Kidney glomerular epithelial cell (primary cell): ENCODE data around the gene GAS2.
"Not testable (repeated sequence)": the region's sequence is repeated elsewhere in the genome, so short reads cannot be mapped to it uniquely, and the experiment has no call there.

Experiments
- DNase-seq: peaks from one replicate; lab custom pipeline; 2025; lab: John Stamatoyannopoulos, UW

Gene GAS2

DNA sequence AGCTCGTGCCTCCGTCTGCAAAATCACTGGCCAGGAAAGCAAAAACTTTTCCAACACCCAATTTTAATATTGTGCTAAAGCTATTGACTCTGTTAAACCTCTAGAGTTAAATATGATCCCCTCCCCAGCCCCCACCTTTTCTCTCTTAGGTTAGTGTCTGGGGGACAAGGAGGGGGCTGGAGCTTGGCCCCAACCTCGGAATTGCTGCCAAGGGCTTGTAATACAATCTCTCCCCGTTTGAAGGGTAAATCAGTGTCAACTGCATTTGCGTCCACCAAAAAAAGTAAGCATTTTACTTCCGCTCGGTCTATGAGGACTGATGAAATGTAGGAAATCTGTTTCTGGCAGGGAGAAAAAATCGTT, at the start of gene GAS2:
Gene GAS2 (plus strand): TSS at position 287 of the 363 bp plus-strand sequence. CDS start 8,259 bp downstream, outside the sequence.
- no peak for DNase-seq

- no peak for DNase-seq
Observed at GRCh38 chr11:22617868-22618267, 48.5 kb upstream of the GAS2 start.

DNA sequence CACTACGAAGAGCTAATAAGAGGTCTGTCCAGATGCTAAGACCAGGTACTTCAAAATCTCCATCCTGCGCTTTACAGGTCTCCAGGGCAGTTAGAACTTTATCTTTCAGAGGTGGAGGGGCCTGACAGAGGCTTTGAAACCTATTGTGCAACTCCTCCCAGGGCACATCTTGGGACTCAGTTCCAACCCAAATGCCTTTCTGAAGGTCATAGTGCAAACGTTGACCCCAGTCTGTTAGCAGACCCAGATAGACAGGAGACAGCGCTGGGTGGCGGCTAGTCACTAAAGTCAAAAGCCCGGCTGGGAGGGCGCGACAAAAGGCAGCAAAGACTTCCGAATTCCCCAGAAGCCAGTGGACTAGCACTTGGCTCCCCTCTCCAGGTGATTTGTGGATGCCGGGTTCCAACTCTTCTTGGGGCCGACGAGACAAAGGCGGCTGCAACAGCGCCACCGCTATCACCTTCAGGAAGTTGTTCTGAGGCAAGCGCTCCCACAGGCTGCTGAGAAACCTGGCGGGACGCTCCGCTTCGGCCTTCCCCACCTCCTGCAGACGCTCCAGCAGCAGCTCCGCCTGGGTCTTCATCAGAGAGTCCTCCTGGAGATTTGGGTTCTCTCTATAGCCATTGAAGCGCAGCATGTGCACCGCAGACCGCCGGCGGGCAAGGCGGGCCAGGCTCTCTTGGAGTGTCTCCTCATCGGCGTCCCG, 41.5 kb upstream of the GAS2 start:
- DNase-seq = peak; percentile 49

DNA sequence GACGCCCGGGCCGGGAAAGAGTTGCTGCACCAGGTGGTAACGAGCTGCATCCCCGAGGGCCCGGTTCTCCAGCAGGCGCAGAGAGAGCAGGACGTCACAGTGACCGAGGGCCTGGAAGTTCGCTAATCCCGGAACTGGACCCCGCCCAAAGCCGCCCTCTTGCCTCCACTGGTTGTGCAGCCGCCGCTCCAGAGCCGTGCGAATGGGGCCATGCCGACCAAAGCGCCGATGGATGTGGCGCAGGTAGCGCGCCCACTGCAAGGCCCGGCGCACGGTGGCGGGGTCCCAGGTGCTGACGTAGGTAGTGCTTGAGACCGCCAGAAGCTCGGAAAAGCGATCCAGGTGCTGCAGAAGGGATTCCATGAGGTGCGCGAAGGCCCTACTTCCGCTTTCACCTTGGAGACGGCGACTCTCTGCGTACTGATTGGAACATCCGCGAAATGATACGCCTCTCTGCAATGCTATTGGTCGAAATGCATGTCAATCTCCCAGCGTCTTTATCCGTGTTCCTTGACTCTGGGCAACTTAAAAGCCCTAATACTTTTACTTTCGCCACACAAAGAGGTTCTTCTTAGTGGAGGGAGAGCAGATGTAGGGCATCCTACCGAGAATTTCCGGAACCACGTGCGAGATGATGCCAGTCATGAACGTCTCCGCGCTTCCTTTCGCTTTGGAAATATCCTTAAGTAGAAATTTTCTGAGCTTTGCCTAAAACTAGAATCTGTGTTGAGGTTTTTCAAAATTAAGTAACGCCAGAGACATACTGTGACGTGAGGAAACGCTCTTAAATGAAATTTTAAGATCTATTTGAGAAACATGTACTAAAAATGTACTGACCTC, 40.7 kb upstream of the GAS2 start, which contains the start of gene FANCF:
Gene FANCF (minus strand): TSS at position 376 of the 840 bp plus-strand sequence. CDS start 13 bp downstream, at position 363.
- DNase-seq = peak; percentile 98

- DNase-seq = no peak
Observed at GRCh38 chr11:22626573-22627239, 39.7 kb upstream of the GAS2 start.

- DNase-seq = no peak
Observed at GRCh38 chr11:22627421-22627820, 39.0 kb upstream of the GAS2 start.

GRCh38 chr11:22633354-22633902, 33.0 kb upstream of the GAS2 start:
- no peak for DNase-seq

GRCh38 chr11:22634897-22635629, 31.3 kb upstream of the GAS2 start:
- DNase-seq = peak; percentile 4

- DNase-seq = no peak
Observed at GRCh38 chr11:22635689-22636088, 30.7 kb upstream of the GAS2 start.

DNA sequence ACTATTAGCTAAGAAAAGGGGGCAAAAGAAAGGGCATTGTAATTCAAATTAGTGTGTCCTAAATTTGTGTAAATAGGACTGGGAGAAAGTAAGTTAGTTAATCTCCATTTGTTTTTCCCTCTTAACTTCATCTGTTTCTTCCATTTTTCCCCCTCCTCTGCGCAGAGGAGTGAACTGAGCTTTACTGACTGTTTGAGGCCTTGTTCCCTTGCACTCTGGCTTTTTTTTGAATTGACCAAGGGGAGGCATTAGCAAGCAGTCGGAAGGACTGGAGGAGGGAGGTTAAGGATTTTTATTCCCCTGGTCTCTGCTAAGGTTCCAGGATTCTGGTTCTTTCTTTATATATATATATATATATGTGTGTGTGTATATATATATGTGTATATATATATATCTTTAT, 25.5 kb upstream of the GAS2 start:
- DNase-seq = no peak

DNA sequence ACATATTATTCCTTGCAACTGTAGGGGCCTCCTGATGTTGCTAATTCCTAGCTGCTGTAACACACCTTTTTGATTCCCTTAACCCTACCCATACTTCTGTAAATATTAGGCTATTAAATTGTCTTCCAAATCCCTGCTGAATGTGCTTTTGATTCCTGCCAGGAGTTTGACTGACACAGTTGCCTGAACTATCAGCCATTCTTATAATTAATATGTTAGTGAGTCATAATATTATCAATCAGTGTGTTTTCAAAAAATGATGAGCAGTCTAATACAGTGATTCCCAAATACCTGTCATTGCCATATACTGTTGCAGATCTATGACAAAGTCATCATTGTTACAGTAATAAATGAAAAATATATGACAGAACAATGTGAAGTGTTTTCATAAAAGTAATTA, 24.9 kb upstream of the GAS2 start:
- DNase-seq = no peak

- DNase-seq = not testable (repeated sequence)
Observed at GRCh38 chr11:22652346-22652745, 14.1 kb upstream of the GAS2 start.

DNA sequence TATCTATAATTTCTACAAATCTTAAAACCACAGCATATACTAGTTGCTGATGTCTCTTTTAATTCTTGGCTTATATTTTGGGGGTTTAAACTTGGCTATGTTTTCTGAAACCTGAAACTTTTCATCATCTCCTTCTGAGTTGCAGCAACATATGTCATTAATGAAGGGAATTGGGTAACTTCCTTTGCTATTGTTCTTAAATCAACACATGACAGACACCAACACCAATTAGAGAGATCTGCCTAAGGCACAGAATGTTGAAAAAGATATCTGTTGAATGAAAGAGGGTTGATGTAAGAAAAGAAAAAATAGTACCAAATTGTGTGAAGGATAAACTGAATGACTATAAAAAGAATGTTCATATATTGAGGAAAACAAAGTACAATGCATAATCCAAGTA, 10.3 kb upstream of the GAS2 start:
- DNase-seq = no peak

- no peak for DNase-seq
Observed at GRCh38 chr11:22657101-22657694, 9.2 kb upstream of the GAS2 start.

DNA sequence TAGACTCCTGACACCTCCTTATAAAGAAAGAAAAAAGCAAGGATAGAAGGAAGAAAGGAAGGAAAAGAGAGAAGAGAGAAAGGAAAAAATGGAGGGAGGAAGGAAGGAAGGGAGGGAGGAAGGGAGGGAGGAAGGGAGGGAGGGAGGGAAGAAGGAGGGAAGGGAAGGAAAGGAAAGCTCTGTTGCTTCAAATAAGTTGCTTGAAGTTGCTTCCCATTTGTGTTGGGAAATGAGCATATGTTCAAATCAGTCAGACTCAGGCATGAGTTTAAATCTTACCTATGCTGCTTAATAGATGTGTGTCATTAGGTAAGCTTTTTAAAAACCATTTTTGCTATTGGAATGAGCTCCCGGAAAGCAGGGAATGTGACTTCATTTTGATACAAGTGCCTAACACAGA, 6.6 kb upstream of the GAS2 start:
- no peak for DNase-seq

GRCh38 chr11:22666688-22667439, 453 bp downstream of the GAS2 start:
- DNase-seq = no peak

DNA sequence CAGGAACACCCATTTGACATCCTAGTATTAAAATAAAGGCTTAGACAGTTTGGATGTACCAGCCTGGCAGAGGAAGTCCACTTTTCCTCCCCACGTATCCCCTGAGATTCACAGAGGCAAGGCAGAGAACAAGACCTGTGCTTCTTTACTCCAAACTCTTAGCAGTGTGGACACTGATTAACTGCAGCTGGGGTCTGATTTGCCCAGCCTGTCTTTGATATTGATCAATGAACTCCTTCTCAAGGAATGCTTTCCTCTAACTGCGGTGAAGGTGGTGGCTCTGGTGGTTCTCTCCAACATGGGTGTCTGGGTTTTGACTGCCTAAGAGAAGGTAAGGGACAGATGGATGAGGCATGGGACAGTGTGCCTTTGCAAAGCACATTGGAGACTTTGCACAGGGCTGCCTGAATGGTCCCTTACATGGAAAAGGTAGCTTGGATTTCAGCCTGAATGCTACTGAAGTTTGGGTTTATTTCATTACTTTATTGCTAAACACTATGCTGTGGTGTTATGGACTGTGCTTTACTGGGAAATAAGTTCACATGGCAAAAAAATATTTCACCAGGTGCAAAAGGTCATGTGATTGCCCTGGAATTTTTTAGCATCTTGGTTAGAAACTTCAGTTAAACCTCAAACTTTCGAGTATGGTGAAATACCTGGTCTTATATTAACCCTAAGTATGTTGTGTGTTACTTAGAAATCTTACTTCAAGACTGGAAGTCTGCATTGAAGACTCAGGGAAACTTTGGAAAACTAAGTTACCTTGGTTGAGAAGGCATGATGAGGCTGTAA, 1.8 kb downstream of the GAS2 start:
- DNase-seq = no peak

DNA sequence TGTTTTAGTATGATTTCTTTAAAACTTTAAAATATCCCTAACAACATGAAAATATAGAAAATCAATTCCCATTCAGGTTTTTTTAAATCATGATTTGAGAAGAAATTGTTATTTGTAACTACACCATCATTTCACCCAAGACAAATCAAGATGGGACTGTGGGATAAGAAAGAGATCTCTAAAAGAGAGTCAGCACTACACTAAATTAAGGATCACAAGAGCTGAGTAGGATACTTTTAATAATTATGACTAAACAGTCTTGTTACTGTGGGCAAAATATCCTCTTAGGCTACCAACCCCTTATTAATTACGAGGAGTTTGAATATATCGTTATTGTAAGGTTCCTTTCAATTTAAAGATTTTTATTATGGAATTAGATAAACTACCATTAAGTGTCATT, 3.0 kb downstream of the GAS2 start:
- DNase-seq = no peak

GRCh38 chr11:22670830-22671229, 4.4 kb downstream of the GAS2 start:
- peak; percentile 52 for DNase-seq

DNA sequence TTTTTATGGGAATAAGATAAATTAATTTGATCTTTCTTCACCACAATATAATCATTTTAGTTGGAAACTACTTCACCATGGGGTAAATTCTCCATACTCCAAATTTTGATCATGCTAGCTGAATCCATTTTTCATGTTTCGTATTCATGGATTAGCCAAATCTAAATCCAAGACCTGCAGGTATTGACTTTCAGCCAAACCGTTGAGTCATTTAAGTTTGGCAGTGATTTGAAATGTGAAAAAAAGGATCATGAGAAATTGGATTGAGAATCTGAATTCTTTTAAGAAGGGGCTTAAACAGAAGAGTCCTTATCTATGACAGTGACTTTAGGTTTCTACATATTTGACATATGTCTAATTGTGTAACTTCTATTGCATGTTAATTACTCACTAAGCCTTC, 5.3 kb downstream of the GAS2 start:
- no peak for DNase-seq
